Medulla oblongata (tissue), 1 donor: ENCODE data around the gene GSTA3.
"Not testable (repeated sequence)": the region's sequence is repeated elsewhere in the genome, so short reads cannot be mapped to it uniquely, and the experiment has no call there.

Experiments used
- DNase-seq: peaks from one replicate; pipeline ENCODE4 v3.0.0-alpha.2; 2015; ENCODE audit errors: extremely low spot score

GSTA3 gene

GRCh38 chr6:52909531-52909930 is at the start of gene GSTA3:
Gene GSTA3 (minus strand): TSS chr6:52909698. CDS start chr6:52905834, 3,864 bp downstream.
- DNase-seq: no peak

GRCh38 chr6:52958546-52959255 is 49.2 kb upstream of the GSTA3 start:
- no peak for DNase-seq

GRCh38 chr6:52955871-52956270 is 46.4 kb upstream of the GSTA3 start:
- no peak for DNase-seq

GRCh38 chr6:52953911-52954839 is 44.7 kb upstream of the GSTA3 start:
- no peak for DNase-seq

- DNase-seq: no peak
Measured at GRCh38 chr6:52946306-52946705, 36.8 kb upstream of the GSTA3 start.

- DNase-seq: not testable (repeated sequence)
Measured at GRCh38 chr6:52942821-52943220, 33.3 kb upstream of the GSTA3 start.

- no peak for DNase-seq
Measured at GRCh38 chr6:52942221-52942620, 32.7 kb upstream of the GSTA3 start.

GRCh38 chr6:52937908-52938307 is 28.4 kb upstream of the GSTA3 start:
- DNase-seq: no peak

GRCh38 chr6:52933778-52934177 is 24.3 kb upstream of the GSTA3 start:
- DNase-seq: no peak

- no peak for DNase-seq
Measured at GRCh38 chr6:52931351-52931750, 21.9 kb upstream of the GSTA3 start.

GRCh38 chr6:52929321-52930164 is 20.0 kb upstream of the GSTA3 start:
- DNase-seq: no peak

GRCh38 chr6:52927451-52927850 is 18.0 kb upstream of the GSTA3 start:
- DNase-seq: no peak

GRCh38 chr6:52925919-52926792 is 16.7 kb upstream of the GSTA3 start:
- no peak for DNase-seq

GRCh38 chr6:52925042-52925441 is 15.5 kb upstream of the GSTA3 start:
- no peak for DNase-seq

GRCh38 chr6:52923689-52924088 is 14.2 kb upstream of the GSTA3 start:
- DNase-seq: not testable (repeated sequence)

GRCh38 chr6:52922161-52922560 is 12.7 kb upstream of the GSTA3 start:
- DNase-seq: no peak

- no peak for DNase-seq
Measured at GRCh38 chr6:52921743-52922142, 12.2 kb upstream of the GSTA3 start.

GRCh38 chr6:52919511-52919910 is 10.0 kb upstream of the GSTA3 start:
- not testable (repeated sequence) for DNase-seq

GRCh38 chr6:52918771-52919170 is 9.3 kb upstream of the GSTA3 start:
- not testable (repeated sequence) for DNase-seq

- not testable (repeated sequence) for DNase-seq
Measured at GRCh38 chr6:52918027-52918686, 8.7 kb upstream of the GSTA3 start.
